Smooth muscle cell (in vitro differentiated cells): Measurements from ENCODE around the gene ZNF436. TPM values are rescaled to one million over a fixed set of nuclear protein-coding genes. Genes with fewer than 3 reads are reported as not detected.
"Not testable (repeated sequence)": the region's sequence is repeated elsewhere in the genome, so short reads cannot be mapped to it uniquely, and the experiment has no call there.

ENCODE experiments used
- DNase-seq: peaks from one replicate; lab custom pipeline; 2025; ENCODE audit not compliant: unreplicated experiment; lab: John Stamatoyannopoulos, UW
- H2AFZ ChIP-seq: fragments of 200-600 bp; sonication (generic); 2 replicates; pipeline ENCODE4 v1.6.0; 2016; ENCODE audit warnings: antibody characterized with exemption, low read depth, mild to moderate bottlenecking
- H3F3A ChIP-seq: fragments of 200-600 bp; sonication (generic); 2 replicates; pipeline ENCODE4 v1.6.0; 2017; ENCODE audit warnings: antibody characterized with exemption, low read depth
- H3K27ac ChIP-seq: fragments of 200-600 bp; sonication (generic); 2 replicates; pipeline ENCODE4 v1.5.1; 2016; ENCODE audit warnings: low read depth, mild to moderate bottlenecking
- H3K27me3 ChIP-seq: fragments of 200-600 bp; sonication (generic); 2 replicates; pipeline ENCODE4 v1.6.1; 2016; ENCODE audit warnings: low read depth, mild to moderate bottlenecking
- H3K36me3 ChIP-seq: fragments of 200-600 bp; sonication (generic); 2 replicates; pipeline ENCODE4 v1.5.1; 2016; ENCODE audit warnings: low read depth
- H3K4me1 ChIP-seq: fragments of 200-600 bp; sonication (generic); 2 replicates; pipeline ENCODE4 v1.5.1; 2016; ENCODE audit warnings: low read depth
- H3K4me2 ChIP-seq: fragments of 200-600 bp; sonication (generic); 2 replicates; pipeline ENCODE4 v1.6.0; 2016; ENCODE audit warnings: mild to moderate bottlenecking
- H3K4me3 ChIP-seq: fragments of 200-600 bp; sonication (generic); 2 replicates; pipeline ENCODE4 v1.5.1; 2016; ENCODE audit warnings: mild to moderate bottlenecking
- H3K79me2 ChIP-seq: fragments of 200-600 bp; sonication (generic); 2 replicates; pipeline ENCODE4 v1.6.0; 2016; ENCODE audit warnings: low read depth, mild to moderate bottlenecking
- H3K9ac ChIP-seq: fragments of 200-600 bp; sonication (generic); 2 replicates; pipeline ENCODE4 v1.6.0; 2016; ENCODE audit warnings: low read depth
- H3K9me3 ChIP-seq: fragments of 200-600 bp; sonication (generic); replicated peaks from 2 replicates; pipeline ENCODE4 v1.5.1; 2016; ENCODE audit warnings: low read depth
- H4K20me1 ChIP-seq: fragments of 200-600 bp; sonication (generic); 2 replicates; pipeline ENCODE4 v1.6.0; 2016; ENCODE audit warnings: low read depth
- CTCF ChIP-seq: fragments of 200-600 bp; sonication (generic); IDR thresholded peaks from 2 replicates; pipeline ENCODE4 v1.5.1; 2017; ENCODE audit warnings: borderline replicate concordance, mild to moderate bottlenecking, antibody characterized with exemption; ENCODE audit not compliant: insufficient read depth, poor library complexity, severe bottlenecking
- WGBS: methylation state at CpG from one replicate; pipeline ENCODE4 v1.1.7; 2016; ENCODE audit warnings: low lambda C conversion rate; 5-methylcytosine and 5-hydroxymethylcytosine counted together
- polyA plus RNA-seq: library from polyadenylated mRNA; unstranded; fragments of >200 nt; fragmentation: Nextera tagmentation; extraction: Ambion mirVana; gene quantifications from 2 replicates; pipeline ENCODE4 v1.2.1, GENCODE V29; 2016
- total RNA-seq: library from RNA; depleted of rRNA; stranded (reverse); fragments of >200 nt; gene quantifications from 2 replicates; pipeline ENCODE4 v1.2.3, GENCODE V29; 2014

Gene ZNF436
- total and polyA plus RNA-seq, 2 experiments from 2014 or later, result 7.1 to 12.9 TPM

GRCh38 chr1:23376890-23377811 lies 7.5 kb upstream of the ZNF436 start:
- 55% methylated on average over 19 of the region's 19 CpGs for WGBS
- peaks cover 3% of the 10 kb centered on the region for H3K4me1 ChIP-seq
- H3K9ac ChIP-seq, result no peak overlapping the region
- DNase-seq, result no peak
- H3K4me2 ChIP-seq, result peak overlapping the region; percentile 33
- no peak for TF ChIP-seq CTCF
- no peaks in the 10 kb centered on the region for H3K36me3 ChIP-seq
- H3K27me3 ChIP-seq, result no peaks in the 10 kb centered on the region
- H3K9me3 ChIP-seq, result no peaks in the 10 kb centered on the region
- no peaks in the 10 kb centered on the region for H4K20me1 ChIP-seq
- peak overlapping the region; percentile 71 for H3K27ac ChIP-seq
- peaks cover 3% of the 10 kb centered on the region for H3K79me2 ChIP-seq
- H2AFZ ChIP-seq, result peak overlapping the region; percentile 34
- no peaks in the 10 kb centered on the region for H3F3A ChIP-seq
- H3K4me3 ChIP-seq, result no peak overlapping the region

- H3K36me3 ChIP-seq, H3K27ac ChIP-seq, H4K20me1 ChIP-seq, H3K9me3 ChIP-seq, DNase-seq, H3K4me3 ChIP-seq, H3K4me2 ChIP-seq, H3K27me3 ChIP-seq, H2AFZ ChIP-seq, H3K9ac ChIP-seq: not testable (repeated sequence)
- H3K79me2 ChIP-seq, result peaks cover 14% of the 10 kb centered on the region
- H3K4me1 ChIP-seq, result peaks cover 26% of the 10 kb centered on the region
- WGBS, result 76% methylated on average over 12 of the region's 12 CpGs
- H3F3A ChIP-seq, result peaks cover 11% of the 10 kb centered on the region
These were observed 4.6 kb upstream of the ZNF436 start for GRCh38 chr1:23374079-23374735.

- no peaks in the 10 kb centered on the region for H3K36me3 ChIP-seq
- TF ChIP-seq CTCF, result no peak
- no peaks in the 10 kb centered on the region for H3K27me3 ChIP-seq
- H3K27ac ChIP-seq, result no peak overlapping the region
- H3K79me2 ChIP-seq, result peaks cover 14% of the 10 kb centered on the region
- H3F3A ChIP-seq, result peaks cover 11% of the 10 kb centered on the region
- no peak overlapping the region for H3K4me3 ChIP-seq
- H3K9me3 ChIP-seq, result no peaks in the 10 kb centered on the region
- H3K9ac ChIP-seq, result no peak overlapping the region
- DNase-seq, result no peak
- no peaks in the 10 kb centered on the region for H4K20me1 ChIP-seq
- 61% methylated on average over 13 of the region's 13 CpGs for WGBS
- no peak overlapping the region for H2AFZ ChIP-seq
- peak overlapping the region; percentile 90 for H3K4me2 ChIP-seq
- H3K4me1 ChIP-seq, result peaks cover 26% of the 10 kb centered on the region
These were observed 2.6 kb upstream of the ZNF436 start for GRCh38 chr1:23371987-23372880.
